Nephron progenitor cell (in vitro differentiated cells): Measurements from ENCODE around the gene RNGTT.

ENCODE experiments used
- DNase-seq: peaks from one replicate; pipeline ENCODE4 v3.0.0; 2021
- H3K27ac Mint-ChIP-seq: 2 replicates; pipeline ENCODE4 v1.8.0; 2021; ENCODE audit warnings: mild to moderate bottlenecking, moderate library complexity, mixed read lengths
- H3K27me3 Mint-ChIP-seq: 2 replicates; pipeline ENCODE4 v1.8.0; 2021; ENCODE audit warnings: mild to moderate bottlenecking, low read depth, mixed read lengths; ENCODE audit not compliant: poor library complexity
- H3K36me3 Mint-ChIP-seq: 2 replicates; pipeline ENCODE4 v1.8.0; 2021; ENCODE audit warnings: low read depth, mixed read lengths
- H3K4me1 Mint-ChIP-seq: 2 replicates; pipeline ENCODE4 v1.8.0; 2021; ENCODE audit warnings: mixed read lengths
- H3K4me3 Mint-ChIP-seq: 2 replicates; pipeline ENCODE4 v1.8.0; 2021; ENCODE audit warnings: mild to moderate bottlenecking, moderate library complexity, mixed read lengths
- H3K9me3 Mint-ChIP-seq: 2 replicates; pipeline ENCODE4 v1.8.0; 2021; ENCODE audit warnings: mild to moderate bottlenecking, moderate library complexity, mixed read lengths
- CTCF ChIP-seq: fragments of 200-600 bp; sonication (generic); IDR thresholded peaks from 2 replicates; pipeline ENCODE4 v1.5.0; 2021; ENCODE audit warnings: antibody characterized with exemption

Gene RNGTT

GRCh38 chr6:88965691-88966090, 2.3 kb upstream of the RNGTT start:
- no peak overlapping the region for H3K27ac Mint-ChIP-seq
- peak overlapping the region; percentile 100 for H3K4me3 Mint-ChIP-seq
- H3K9me3 Mint-ChIP-seq, result peaks cover 34% of the 10 kb centered on the region
- DNase-seq, result no peak
- H3K4me1 Mint-ChIP-seq, result peaks cover 33% of the 10 kb centered on the region
- H3K27me3 Mint-ChIP-seq, result peaks cover 8% of the 10 kb centered on the region
- H3K36me3 Mint-ChIP-seq, result peaks cover 32% of the 10 kb centered on the region
- no peak for TF ChIP-seq CTCF

GRCh38 chr6:88964509-88964908, 1.1 kb upstream of the RNGTT start:
- Mint-ChIP-seq H3K4me1 (peaks cover 33% of the 10 kb centered on the region), H3K36me3 (peaks cover 44% of the 10 kb centered on the region), H3K27me3 (peaks cover 3% of the 10 kb centered on the region), H3K27ac (peak overlapping the region; percentile 98), H3K9me3 (peaks cover 43% of the 10 kb centered on the region), H3K4me3 (peak overlapping the region; percentile 100)
- TF ChIP-seq CTCF, result no peak
- no peak for DNase-seq

GRCh38 chr6:88958842-88959241, 4.6 kb downstream of the RNGTT start:
- Mint-ChIP-seq H3K9me3 (peaks cover 69% of the 10 kb centered on the region), H3K4me3 (no peak overlapping the region), H3K36me3 (peaks cover 89% of the 10 kb centered on the region), H3K4me1 (peaks cover 14% of the 10 kb centered on the region), H3K27me3 (no peaks in the 10 kb centered on the region), H3K27ac (no peak overlapping the region)
- no peak for DNase-seq
- TF ChIP-seq CTCF, result no peak

- TF ChIP-seq CTCF, result no peak
- peaks cover 93% of the 10 kb centered on the region for H3K9me3 Mint-ChIP-seq
- H3K4me3 Mint-ChIP-seq, result no peak overlapping the region
- no peak overlapping the region for H3K27ac Mint-ChIP-seq
- no peak for DNase-seq
- H3K27me3 Mint-ChIP-seq, result peaks cover 7% of the 10 kb centered on the region
- H3K4me1 Mint-ChIP-seq, result no peaks in the 10 kb centered on the region
- H3K36me3 Mint-ChIP-seq, result peaks cover 97% of the 10 kb centered on the region
Measured at GRCh38 chr6:88953550-88954386, 9.7 kb downstream of the RNGTT start.

- H3K9me3 Mint-ChIP-seq, result peaks cover 78% of the 10 kb centered on the region
- H3K36me3 Mint-ChIP-seq, result peaks cover 81% of the 10 kb centered on the region
Measured at GRCh38 chr6:88952065-88952704, 11.2 kb downstream of the RNGTT start.

More at GRCh38 chr6:88952065-88952704, 11.2 kb downstream of the RNGTT start:
- H3K4me3 Mint-ChIP-seq, result no peak overlapping the region
- H3K27me3 Mint-ChIP-seq, result peaks cover 7% of the 10 kb centered on the region
- DNase-seq, result no peak
- peak overlapping the region; percentile 13 for H3K27ac Mint-ChIP-seq
- TF ChIP-seq CTCF, result no peak
- no peaks in the 10 kb centered on the region for H3K4me1 Mint-ChIP-seq
